Measurements from ENCODE around the gene P4HB. TPM values are rescaled to one million over a fixed set of nuclear protein-coding genes. Genes with fewer than 3 reads are reported as not detected.

The P4HB gene
- total and polyA plus RNA-seq, 10 of the 15 experiments (the other 5 are each of a cell fraction or from before 2014, with no cell fraction given): 4.7 to 549 (median 361) TPM

DNA sequence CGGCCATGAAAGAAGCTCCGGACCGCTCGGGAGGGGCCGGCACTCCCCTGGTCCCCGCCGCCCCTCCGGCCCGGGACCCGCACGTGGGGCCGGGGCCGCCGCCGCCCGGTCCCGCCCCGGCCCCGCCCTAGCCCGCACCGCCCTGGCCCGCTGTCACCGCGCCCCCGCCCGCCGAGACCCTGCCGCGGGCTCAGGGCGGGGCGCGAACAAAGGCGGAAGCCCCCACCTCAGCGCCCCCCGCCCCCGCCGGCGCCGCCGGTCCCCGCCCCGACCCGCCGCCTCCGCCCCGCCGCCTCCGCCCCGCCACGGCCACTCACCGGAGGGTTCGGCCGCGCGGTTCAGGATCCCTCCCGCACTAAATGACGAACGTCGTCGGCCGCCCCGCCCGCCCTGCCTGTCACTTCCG lies 10.6 kb upstream of the P4HB start, which contains the start of gene ARHGDIA:
TSS of gene ARHGDIA (minus strand) at position 357 of the 406 bp plus-strand sequence. CDS start 1,407 bp downstream, outside the sequence.
- Histone ChIP-seq H3K27ac (ENCODE audit: control insufficient read depth, insufficient read depth) (peak within 1 kb of the TSS; percentile 98), H3K4me1 (ENCODE audit: control insufficient read depth, insufficient read depth, low read length) (0 out of 2 replicates have a peak, but pooled peaks cover 8% of the 10 kb centered on the region), H3K4me2 (ENCODE audit: control insufficient read depth, insufficient read depth) (peak within 1 kb of the TSS; percentile 96), H3K27me3 (replicated peaks in 1 of 2; ENCODE audit: control insufficient read depth in 2 of 2, insufficient read depth in 2 of 2, low read length in 1 of 2) (no peaks in the 10 kb centered on the region), H3K36me3 (ENCODE audit: control insufficient read depth in 2 of 2, insufficient read depth in 2 of 2, low read length in 1 of 2) (peaks cover 0 to 23% of the 10 kb centered on the region in 2 experiments; a peak in 2 of 4 replicates), H2AFZ (ENCODE audit: control insufficient read depth, low read depth, low read length) (peak within 1 kb of the TSS; percentile 69), H4K20me1 (ENCODE audit: control insufficient read depth, insufficient read depth) (0 out of 2 replicates have a peak, but pooled peaks cover 3% of the 10 kb centered on the region), H3K9me3 (replicated peaks; ENCODE audit: control insufficient read depth, insufficient read depth, low read length) (no peaks in the 10 kb centered on the region), H3K4me3 (peak within 1 kb of the TSS; percentile 95), H3K9ac (ENCODE audit: control insufficient read depth, insufficient read depth, low read length) (peak within 1 kb of the TSS; percentile 97), H3K79me2 (ENCODE audit: control insufficient read depth, insufficient read depth, low read length) (peaks cover 41% of the 10 kb centered on the region)
- under 1% methylated on average over 24 of the region's 64 CpGs for WGBS (ENCODE audit: insufficient coverage, insufficient replicate concordance, low lambda C conversion rate, missing lambda C conversion rate)
- ATAC-seq: peak; percentile 45
- in situ Hi-C loops (cut with MboI) (no loop called here), intact Hi-C loops (cut with micrococcal nuclease; ENCODE audit: unreplicated experiment) (loop anchor here (5.0 kb wide), 1 partner anchor 56 kb away; the partner anchor contains the start of gene MAFG)
- no peak for DNase-seq (ENCODE audit: low read depth, low spot score)
- peak; percentile 73 for TF ChIP-seq GABPA (IDR thresholded peaks at IDR 0.05; ENCODE audit: low read depth)
- no peak for TF ChIP-seq ZBED1 (IDR thresholded peaks at IDR 0.05; ENCODE audit: borderline replicate concordance)
- TF ChIP-seq, protein P1, sequence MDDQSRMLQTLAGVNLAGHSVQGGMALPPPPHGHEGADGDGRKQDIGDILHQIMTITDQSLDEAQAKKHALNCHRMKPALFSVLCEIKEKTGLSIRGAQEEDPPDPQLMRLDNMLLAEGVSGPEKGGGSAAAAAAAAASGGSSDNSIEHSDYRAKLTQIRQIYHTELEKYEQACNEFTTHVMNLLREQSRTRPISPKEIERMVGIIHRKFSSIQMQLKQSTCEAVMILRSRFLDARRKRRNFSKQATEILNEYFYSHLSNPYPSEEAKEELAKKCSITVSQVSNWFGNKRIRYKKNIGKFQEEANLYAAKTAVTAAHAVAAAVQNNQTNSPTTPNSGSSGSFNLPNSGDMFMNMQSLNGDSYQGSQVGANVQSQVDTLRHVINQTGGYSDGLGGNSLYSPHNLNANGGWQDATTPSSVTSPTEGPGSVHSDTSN (IDR thresholded peaks at IDR 0.05; ENCODE audit: insufficient replicate concordance, low read depth, low read length): peak; percentile 44
- TF ChIP-seq CREM (IDR thresholded peaks at IDR 0.05; ENCODE audit: low read depth): peak; percentile 67; the same call in 1 of the 2 replicates
- 0 out of 4 replicates have a peak, but pooled peaks of 1 of the 2 experiments have one; percentile 2 for TF ChIP-seq SRF (IDR thresholded peaks at IDR 0.05; ENCODE audit: low read depth in 2 of 2, low read length in 2 of 2)
- TF ChIP-seq BCL11A (IDR thresholded peaks at IDR 0.05; ENCODE audit: low read depth, low read length): no peak
- 0 out of 2 replicates have a peak, but pooled peaks have one; percentile 76 for TF ChIP-seq SMAD5 (IDR thresholded peaks at IDR 0.05; ENCODE audit: low read depth)
- no TSS peak for BruUV-seq (replicated peaks)
- no peak for FAIRE-seq
- ChIA-PET SMC1A (ENCODE audit: uncharacterized antibody, unreplicated experiment) (no interaction called here), RAD21 (ENCODE audit: unreplicated experiment) (interaction anchor here (1.1 kb wide), 1 partner anchor 10 kb away, joined by 4 read pairs; no protein-coding TSS in a partner anchor), CTCF (interaction anchor here (1.1 to 2.4 kb wide), 3 partner anchors 10 to 150 kb away, joined by 5 to 9 read pairs (median 7); partner anchors contain the start of gene P4HB), POLR2A (interaction anchor here (1.1 to 3.5 kb wide), 4 partner anchors 9 to 46 kb away, joined by 3 to 26 read pairs (median 6); partner anchors contain the start of genes ALYREF, ANAPC11, MCRIP1 and PPP1R27)
